HEK293T (cell line): ENCODE data around the gene ADNP.

Experiments
- CTCF ChIA-PET: fragments of 350-600 bp; formaldehyde crosslinking; extraction: SDS; loops from one replicate; lab custom pipeline; 2021; ENCODE audit warnings: antibody characterized with exemption, inconsistent platforms; lab: Yijun Ruan, JAX
- POLR2A ChIA-PET: fragments of 350-600 bp; formaldehyde crosslinking; extraction: SDS; loops from one replicate; lab custom pipeline; 2020; ENCODE audit warnings: antibody characterized with exemption, inconsistent platforms; lab: Yijun Ruan, JAX
- DNase-seq: peaks from one replicate; pipeline ENCODE4 v3.0.0; 2012; ENCODE audit warnings: mixed read lengths; ENCODE audit errors: extremely low spot score
- ARNT ChIP-seq: fragments of 450-650 bp; IDR thresholded peaks from 2 replicates; pipeline ENCODE4 v1.6.1; 2017; ENCODE audit warnings: mild to moderate bottlenecking
- BHLHE40 ChIP-seq: fragments of 450-650 bp; IDR thresholded peaks from 2 replicates; pipeline ENCODE4 v1.6.1; 2016; ENCODE audit warnings: mild to moderate bottlenecking, moderate library complexity, borderline replicate concordance
- CTBP1 ChIP-seq: fragments of 450-650 bp; IDR thresholded peaks from 2 replicates; pipeline ENCODE4 v1.6.1; 2016; ENCODE audit warnings: borderline replicate concordance
- ELF4 ChIP-seq: fragments of 450-650 bp; IDR thresholded peaks from 2 replicates; pipeline ENCODE4 v1.6.1; 2017; ENCODE audit warnings: antibody characterized with exemption
- FOXA1 ChIP-seq: fragments of 450-650 bp; IDR thresholded peaks from 2 replicates; pipeline ENCODE4 v1.6.1; 2016; ENCODE audit warnings: mild to moderate bottlenecking
- FOXK2 ChIP-seq: fragments of 450-650 bp; IDR thresholded peaks from 2 replicates; pipeline ENCODE4 v1.6.1; 2016; ENCODE audit warnings: mild to moderate bottlenecking
- FOXM1 ChIP-seq: fragments of 450-650 bp; IDR thresholded peaks from 2 replicates; pipeline ENCODE4 v1.6.1; 2017; ENCODE audit warnings: mild to moderate bottlenecking, borderline replicate concordance
- HDGF ChIP-seq: fragments of 450-650 bp; IDR thresholded peaks from 2 replicates; pipeline ENCODE4 v1.6.1; 2017; ENCODE audit warnings: antibody characterized with exemption, borderline replicate concordance
- L3MBTL2 ChIP-seq: fragments of 450-650 bp; conservative IDR thresholded peaks from 2 replicates; pipeline ENCODE4 v1.6.1; 2016; ENCODE audit warnings: mild to moderate bottlenecking
- LEF1 ChIP-seq: fragments of 450-650 bp; IDR thresholded peaks from 2 replicates; pipeline ENCODE4 v1.6.1; 2017; ENCODE audit warnings: mild to moderate bottlenecking, borderline replicate concordance
- NFRKB ChIP-seq: fragments of 450-650 bp; IDR thresholded peaks from 2 replicates; pipeline ENCODE4 v1.6.1; 2016; ENCODE audit warnings: mild to moderate bottlenecking, moderate library complexity
- SP1 ChIP-seq: fragments of 450-650 bp; IDR thresholded peaks from 2 replicates; pipeline ENCODE4 v1.6.1; 2017
- SUZ12 ChIP-seq: fragments of 450-650 bp; IDR thresholded peaks from 2 replicates; pipeline ENCODE4 v1.6.1; 2016; ENCODE audit warnings: mild to moderate bottlenecking
- TARDBP ChIP-seq: fragments of 450-650 bp; IDR thresholded peaks from 2 replicates; pipeline ENCODE4 v1.6.1; 2016
- ZNF384 ChIP-seq: fragments of 450-650 bp; IDR thresholded peaks from 2 replicates; pipeline ENCODE4 v1.6.1; 2016
- TF ChIP-seq, protein P1 (sequence below): fragments of 450-650 bp; IDR thresholded peaks from 2 replicates; pipeline ENCODE4 v1.6.1; 2016

ADNP gene

GRCh38 chr20:50957798-50958614 lies 26.8 kb upstream of the ADNP start, which contains the start of gene DPM1:
DPM1 (minus strand) TSS chr20:50958532; CDS start chr20:50958523, 9 bp downstream.
- ChIA-PET CTCF (interaction anchor here (1.0 kb wide), 1 partner anchor 167 kb away, joined by 5 read pairs; no protein-coding TSS in a partner anchor), POLR2A (interaction anchor here (0.5 to 2.1 kb wide), 13 partner anchors 8 to 371 kb away, joined by 3 to 26 read pairs (median 4); partner anchors contain the start of genes ADNP and BCAS4)
- 0 out of 2 replicates have a peak, but pooled peaks have one; percentile 24 for TF ChIP-seq L3MBTL2
- TF ChIP-seq BHLHE40 = no peak
- 0 out of 2 replicates have a peak, but pooled peaks have one; percentile 58 for TF ChIP-seq ELF4
- DNase-seq = peak; percentile 87

DNA sequence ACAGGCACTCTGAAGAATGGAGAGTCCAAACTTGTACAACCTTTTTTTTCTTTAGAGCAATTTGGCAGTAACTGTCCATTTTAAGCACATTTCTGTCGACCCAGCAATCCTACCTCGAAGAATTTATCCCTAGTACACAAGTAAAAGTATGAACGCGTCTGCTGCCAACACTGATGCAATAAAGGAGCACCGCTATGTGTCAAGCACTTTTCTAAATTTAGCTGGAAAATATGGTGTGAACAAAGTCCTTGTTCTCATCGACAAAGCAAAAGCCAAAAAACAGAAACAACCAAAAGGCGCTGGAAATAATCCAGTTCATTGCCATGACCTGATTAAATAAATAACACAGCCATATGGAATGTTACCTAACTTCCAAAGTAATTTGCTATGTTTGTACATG lies 26.0 kb upstream of the ADNP start:
- ChIA-PET POLR2A (interaction anchor here (1.2 to 2.1 kb wide), 6 partner anchors 10 to 163 kb away, joined by 3 to 26 read pairs (median 6); partner anchors contain the start of genes ADNP and BCAS4), CTCF (interaction anchor here (1.0 kb wide), 1 partner anchor 167 kb away, joined by 5 read pairs; no protein-coding TSS in a partner anchor)
- TF ChIP-seq L3MBTL2 (no peak), SUZ12 (no peak), FOXA1 (no peak), LEF1 (no peak), NFRKB (no peak), ARNT (no peak), TARDBP (no peak), FOXM1 (no peak), SP1 (no peak), BHLHE40 (no peak), ELF4 (no peak), CTBP1 (no peak), ZNF384 (no peak), HDGF (no peak), FOXK2 (no peak)
- TF ChIP-seq, protein P1, sequence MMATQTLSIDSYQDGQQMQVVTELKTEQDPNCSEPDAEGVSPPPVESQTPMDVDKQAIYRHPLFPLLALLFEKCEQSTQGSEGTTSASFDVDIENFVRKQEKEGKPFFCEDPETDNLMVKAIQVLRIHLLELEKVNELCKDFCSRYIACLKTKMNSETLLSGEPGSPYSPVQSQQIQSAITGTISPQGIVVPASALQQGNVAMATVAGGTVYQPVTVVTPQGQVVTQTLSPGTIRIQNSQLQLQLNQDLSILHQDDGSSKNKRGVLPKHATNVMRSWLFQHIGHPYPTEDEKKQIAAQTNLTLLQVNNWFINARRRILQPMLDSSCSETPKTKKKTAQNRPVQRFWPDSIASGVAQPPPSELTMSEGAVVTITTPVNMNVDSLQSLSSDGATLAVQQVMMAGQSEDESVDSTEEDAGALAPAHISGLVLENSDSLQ = no peak
- DNase-seq = no peak

- ChIA-PET POLR2A (no interaction called here), CTCF (no interaction called here)
- no peak for DNase-seq
Observed at GRCh38 chr20:50953821-50954220, 22.6 kb upstream of the ADNP start.

GRCh38 chr20:50953196-50953595 lies 22.0 kb upstream of the ADNP start:
- DNase-seq = no peak
- TF ChIP-seq HDGF (no peak), CTBP1 (no peak), LEF1 (no peak)
- ChIA-PET POLR2A (no interaction called here), CTCF (no interaction called here)

More at GRCh38 chr20:50953821-50954220, 22.6 kb upstream of the ADNP start:
- TF ChIP-seq FOXM1 = no peak
- no peak for TF ChIP-seq FOXK2
- no peak for TF ChIP-seq NFRKB
- no peak for TF ChIP-seq HDGF
- no peak for TF ChIP-seq ZNF384
- TF ChIP-seq L3MBTL2 = no peak
- no peak for TF ChIP-seq FOXA1
- no peak for TF ChIP-seq SUZ12
- no peak for TF ChIP-seq ARNT
- TF ChIP-seq ELF4 = no peak
- TF ChIP-seq, protein P1 = no peak
- TF ChIP-seq SP1 = no peak
- TF ChIP-seq LEF1 = no peak
- TF ChIP-seq BHLHE40 = no peak
- TF ChIP-seq CTBP1 = no peak
- no peak for TF ChIP-seq TARDBP

- ChIA-PET POLR2A (interaction anchor here (1.0 kb wide), 1 partner anchor 10 kb away, joined by 4 read pairs; the partner anchor contains the start of genes DPM1 and MOCS3), CTCF (no interaction called here)
- no peak for TF ChIP-seq SP1
- no peak for TF ChIP-seq SUZ12
- no peak for TF ChIP-seq NFRKB
- TF ChIP-seq TARDBP = no peak
- DNase-seq = no peak
Observed at GRCh38 chr20:50948132-50948785, 17.0 kb upstream of the ADNP start.

- ChIA-PET POLR2A (no interaction called here), CTCF (interaction anchor here (1.0 kb wide), 1 partner anchor 38 kb away, joined by 3 read pairs; no protein-coding TSS in a partner anchor)
- TF ChIP-seq ZNF384 = no peak
- TF ChIP-seq CTBP1 = no peak
- no peak for DNase-seq
Observed at GRCh38 chr20:50943069-50943468, 11.8 kb upstream of the ADNP start.

- TF ChIP-seq CTBP1 (no peak), L3MBTL2 (no peak), NFRKB (no peak), FOXK2 (no peak), LEF1 (no peak), FOXA1 (no peak)
- ChIA-PET CTCF (interaction anchor here (1.9 kb wide), 1 partner anchor 139 kb away, joined by 4 read pairs; the partner anchor contains the start of gene BCAS4), POLR2A (no interaction called here)
- no peak for DNase-seq
Observed at GRCh38 chr20:50933589-50933988, 2.4 kb upstream of the ADNP start.
